ENCODE measurements around the gene GJD3.
"Not testable (repeated sequence)": the region's sequence is repeated elsewhere in the genome, so short reads cannot be mapped to it uniquely, and the experiment has no call there.

The GJD3 gene

GRCh38 chr17:40364121-40364861 is at the start of gene GJD3:
GJD3 (minus strand) TSS chr17:40364737; CDS start chr17:40363815, 922 bp downstream.
- in situ Hi-C loops (cut with MboI; ENCODE audit: low pct_unique_long_range_greater_than_20kb, low sequenced_read_pairs): no loop called here
- DNase-seq: no peak

- in situ Hi-C loops (cut with MboI; ENCODE audit: low pct_unique_long_range_greater_than_20kb, low sequenced_read_pairs); DNase-seq: not testable (repeated sequence)
Observed at GRCh38 chr17:40414312-40414711, 49.8 kb upstream of the GJD3 start.

GRCh38 chr17:40412880-40413279 is 48.3 kb upstream of the GJD3 start:
- in situ Hi-C loops (cut with MboI; ENCODE audit: low pct_unique_long_range_greater_than_20kb, low sequenced_read_pairs): no loop called here

GRCh38 chr17:40411821-40412220 is 47.3 kb upstream of the GJD3 start:
- DNase-seq: no peak
- in situ Hi-C loops (cut with MboI; ENCODE audit: low pct_unique_long_range_greater_than_20kb, low sequenced_read_pairs): no loop called here

More at GRCh38 chr17:40412880-40413279, 48.3 kb upstream of the GJD3 start:
- DNase-seq: no peak

GRCh38 chr17:40410082-40410481 is 45.5 kb upstream of the GJD3 start:
- in situ Hi-C loops (cut with MboI; ENCODE audit: low pct_unique_long_range_greater_than_20kb, low sequenced_read_pairs): no loop called here
- no peak for DNase-seq

GRCh38 chr17:40409540-40409939 is 45.0 kb upstream of the GJD3 start:
- in situ Hi-C loops (cut with MboI; ENCODE audit: low pct_unique_long_range_greater_than_20kb, low sequenced_read_pairs); DNase-seq: not testable (repeated sequence)

- in situ Hi-C loops (cut with MboI; ENCODE audit: low pct_unique_long_range_greater_than_20kb, low sequenced_read_pairs): no loop called here
- DNase-seq: no peak
Observed at GRCh38 chr17:40407460-40407859, 42.9 kb upstream of the GJD3 start.

GRCh38 chr17:40404003-40404402 is 39.5 kb upstream of the GJD3 start:
- in situ Hi-C loops (cut with MboI; ENCODE audit: low pct_unique_long_range_greater_than_20kb, low sequenced_read_pairs): no loop called here

GRCh38 chr17:40402668-40403067 is 38.1 kb upstream of the GJD3 start:
- no peak for DNase-seq
- in situ Hi-C loops (cut with MboI; ENCODE audit: low pct_unique_long_range_greater_than_20kb, low sequenced_read_pairs): no loop called here

More at GRCh38 chr17:40404003-40404402, 39.5 kb upstream of the GJD3 start:
- no peak for DNase-seq

GRCh38 chr17:40399185-40399584 is 34.6 kb upstream of the GJD3 start:
- peak; percentile 74 for DNase-seq
- in situ Hi-C loops (cut with MboI; ENCODE audit: low pct_unique_long_range_greater_than_20kb, low sequenced_read_pairs): no loop called here

GRCh38 chr17:40386555-40386954 is 22.0 kb upstream of the GJD3 start:
- in situ Hi-C loops (cut with MboI; ENCODE audit: low pct_unique_long_range_greater_than_20kb, low sequenced_read_pairs); DNase-seq: not testable (repeated sequence)

- DNase-seq: no peak
- in situ Hi-C loops (cut with MboI; ENCODE audit: low pct_unique_long_range_greater_than_20kb, low sequenced_read_pairs): no loop called here
Observed at GRCh38 chr17:40382251-40382650, 17.7 kb upstream of the GJD3 start.

GRCh38 chr17:40378966-40379365 is 14.4 kb upstream of the GJD3 start:
- in situ Hi-C loops (cut with MboI; ENCODE audit: low pct_unique_long_range_greater_than_20kb, low sequenced_read_pairs): no loop called here
- no peak for DNase-seq

GRCh38 chr17:40377832-40378231 is 13.3 kb upstream of the GJD3 start:
- DNase-seq: no peak
- in situ Hi-C loops (cut with MboI; ENCODE audit: low pct_unique_long_range_greater_than_20kb, low sequenced_read_pairs): no loop called here

- DNase-seq; in situ Hi-C loops (cut with MboI; ENCODE audit: low pct_unique_long_range_greater_than_20kb, low sequenced_read_pairs): not testable (repeated sequence)
Observed at GRCh38 chr17:40376541-40376940, 12.0 kb upstream of the GJD3 start.

- DNase-seq; in situ Hi-C loops (cut with MboI; ENCODE audit: low pct_unique_long_range_greater_than_20kb, low sequenced_read_pairs): not testable (repeated sequence)
Observed at GRCh38 chr17:40375786-40376185, 11.2 kb upstream of the GJD3 start.

- in situ Hi-C loops (cut with MboI; ENCODE audit: low pct_unique_long_range_greater_than_20kb, low sequenced_read_pairs): no loop called here
Observed at GRCh38 chr17:40374821-40375498, 10.4 kb upstream of the GJD3 start.

GRCh38 chr17:40373999-40374398 is 9.5 kb upstream of the GJD3 start:
- in situ Hi-C loops (cut with MboI; ENCODE audit: low pct_unique_long_range_greater_than_20kb, low sequenced_read_pairs): no loop called here
- no peak for DNase-seq

More at GRCh38 chr17:40374821-40375498, 10.4 kb upstream of the GJD3 start:
- no peak for DNase-seq

GRCh38 chr17:40373324-40373723 is 8.8 kb upstream of the GJD3 start:
- in situ Hi-C loops (cut with MboI; ENCODE audit: low pct_unique_long_range_greater_than_20kb, low sequenced_read_pairs): no loop called here
- no peak for DNase-seq

- DNase-seq; in situ Hi-C loops (cut with MboI; ENCODE audit: low pct_unique_long_range_greater_than_20kb, low sequenced_read_pairs): not testable (repeated sequence)
Observed at GRCh38 chr17:40372644-40373043, 8.1 kb upstream of the GJD3 start.

All from KBM-7 (cell line).